Colonic mucosa (tissue), 4 donors: Measurements from ENCODE around the gene RNU7-1. TPM values are rescaled to one million over a fixed set of nuclear protein-coding genes. Genes with fewer than 3 reads are reported as not detected.

ENCODE experiments used
- DNase-seq: peaks from one replicate; pipeline ENCODE4 v3.0.0-alpha.2; 2020
- H3K27ac ChIP-seq: fragments of 200-600 bp; one replicate; pipeline ENCODE4 v1.8.0; 2021
- H3K27me3 ChIP-seq: fragments of 200-600 bp; one replicate; pipeline ENCODE4 v1.8.0; 2021
- H3K36me3 ChIP-seq: fragments of 200-600 bp; one replicate; pipeline ENCODE4 v1.8.0; 2021
- H3K4me1 ChIP-seq: fragments of 200-600 bp; one replicate; pipeline ENCODE4 v1.8.0; 2021; ENCODE audit warnings: mild to moderate bottlenecking
- H3K4me3 ChIP-seq: fragments of 200-600 bp; one replicate; pipeline ENCODE4 v1.8.0; 2021
- H3K9ac ChIP-seq, 2 donors: one replicate each; pipeline ENCODE4 v1.7.0; 2013; ENCODE audit warnings: control low read depth in 2 of 2, low read depth in 2 of 2, low read length in 2 of 2
- H3K9me3 ChIP-seq: fragments of 200-600 bp; one replicate; pipeline ENCODE4 v1.8.0; 2021
- intact Hi-C: fragments of 100-400 bp; cut with DNase I; formaldehyde crosslinking; loops from one replicate; pipeline ENCODE4 v1.14.1; 2022
- total RNA-seq, 2 donors: library from RNA; stranded (reverse); fragmentation: NEBNext Ultra II Directional in 1 of 2; extraction: Animal tissue kit (Norgen Biotek cat#: 25700) in 1 of 2; gene quantifications; one replicate each; pipeline ENCODE4 v1.2.1, GENCODE V29; 2021
- TF ChIP-seq, protein P1 (sequence below): fragments of 200-600 bp; IDR thresholded peaks from one replicate; pipeline ENCODE4 v1.8.0; 2022; ENCODE audit warnings: antibody characterized with exemption, mild to moderate bottlenecking
- donor health status: healthy.
- donor health status: DM: no; HTN: no; CAD: no.
- donor health status: DM: no; HTN: no; CAD: no.

RNU7-1 gene
- total RNA-seq, 2 donors from 2014 or later, result not detected

DNA sequence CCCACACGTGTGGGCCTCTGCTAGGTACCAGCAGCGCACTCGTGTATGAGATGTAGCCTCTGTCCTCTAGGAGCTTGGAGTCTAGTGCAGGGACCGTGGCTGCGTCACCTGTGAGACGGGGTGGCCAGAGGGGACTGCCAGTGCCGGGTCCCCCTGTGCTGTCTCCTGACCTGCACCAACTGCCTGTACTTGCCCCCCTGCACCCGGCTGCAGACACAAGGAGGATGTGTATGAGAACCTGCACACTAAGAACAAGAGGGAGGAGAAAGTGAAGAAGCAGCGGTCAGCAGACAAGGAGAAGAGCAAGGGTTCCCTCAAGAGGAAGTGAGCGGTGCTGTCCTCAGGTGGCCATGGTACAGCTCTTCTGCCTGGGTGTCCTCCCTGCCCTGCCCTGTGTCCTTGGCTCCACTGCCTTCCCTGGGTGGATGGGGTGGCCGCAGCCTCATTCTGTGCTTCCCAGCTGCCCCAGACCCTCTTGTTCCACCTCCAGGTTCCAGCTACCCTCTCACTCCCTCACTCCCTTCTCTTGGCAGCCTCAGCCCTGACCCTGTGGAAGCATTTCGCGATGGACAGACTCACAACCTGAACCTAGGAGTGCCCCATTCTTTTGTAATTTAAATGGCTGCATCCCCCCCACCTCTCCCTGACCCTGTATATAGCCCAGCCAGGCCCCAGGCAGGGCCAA is 17.1 kb downstream of the RNU7-1 start:
- Histone ChIP-seq H3K27ac (peak overlapping the region; percentile 95), H3K9ac (peak overlapping the region; percentile 58 to 98), H3K36me3 (no peaks in the 10 kb centered on the region), H3K4me1 (peaks cover 23% of the 10 kb centered on the region), H3K27me3 (no peaks in the 10 kb centered on the region), H3K4me3 (no peak overlapping the region), H3K9me3 (no peaks in the 10 kb centered on the region)
- TF ChIP-seq, protein P1, sequence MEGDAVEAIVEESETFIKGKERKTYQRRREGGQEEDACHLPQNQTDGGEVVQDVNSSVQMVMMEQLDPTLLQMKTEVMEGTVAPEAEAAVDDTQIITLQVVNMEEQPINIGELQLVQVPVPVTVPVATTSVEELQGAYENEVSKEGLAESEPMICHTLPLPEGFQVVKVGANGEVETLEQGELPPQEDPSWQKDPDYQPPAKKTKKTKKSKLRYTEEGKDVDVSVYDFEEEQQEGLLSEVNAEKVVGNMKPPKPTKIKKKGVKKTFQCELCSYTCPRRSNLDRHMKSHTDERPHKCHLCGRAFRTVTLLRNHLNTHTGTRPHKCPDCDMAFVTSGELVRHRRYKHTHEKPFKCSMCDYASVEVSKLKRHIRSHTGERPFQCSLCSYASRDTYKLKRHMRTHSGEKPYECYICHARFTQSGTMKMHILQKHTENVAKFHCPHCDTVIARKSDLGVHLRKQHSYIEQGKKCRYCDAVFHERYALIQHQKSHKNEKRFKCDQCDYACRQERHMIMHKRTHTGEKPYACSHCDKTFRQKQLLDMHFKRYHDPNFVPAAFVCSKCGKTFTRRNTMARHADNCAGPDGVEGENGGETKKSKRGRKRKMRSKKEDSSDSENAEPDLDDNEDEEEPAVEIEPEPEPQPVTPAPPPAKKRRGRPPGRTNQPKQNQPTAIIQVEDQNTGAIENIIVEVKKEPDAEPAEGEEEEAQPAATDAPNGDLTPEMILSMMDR, result no peak
- intact Hi-C loops, result no loop called here
- peak; percentile 45 for DNase-seq

DNA sequence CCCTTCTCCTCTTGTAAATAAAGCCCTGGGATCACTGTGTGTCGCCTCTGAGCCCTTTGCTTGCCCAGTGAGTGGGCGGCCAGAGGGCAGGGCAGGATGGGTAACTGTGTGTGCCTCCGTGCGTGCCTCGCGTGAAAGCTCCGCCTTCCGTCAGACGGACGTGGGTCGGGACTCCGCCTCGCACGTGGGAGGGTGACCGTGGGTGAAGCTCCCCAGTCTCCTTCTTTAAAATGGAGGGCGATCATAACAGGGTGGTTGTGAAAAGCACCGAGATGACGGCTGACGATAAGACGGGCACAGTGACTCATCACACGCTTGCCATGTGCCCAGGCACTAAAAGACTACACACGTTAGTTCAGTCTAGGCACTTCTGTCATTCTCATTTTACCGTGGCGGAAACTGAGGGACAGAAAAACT is 17.7 kb downstream of the RNU7-1 start:
- Histone ChIP-seq H3K4me3 (no peak overlapping the region), H3K36me3 (no peaks in the 10 kb centered on the region), H3K27me3 (no peaks in the 10 kb centered on the region), H3K9ac (peak overlapping the region; percentile 58 to 98), H3K9me3 (no peaks in the 10 kb centered on the region), H3K4me1 (peaks cover 26% of the 10 kb centered on the region), H3K27ac (peak overlapping the region; percentile 95)
- TF ChIP-seq, protein P1, result no peak
- intact Hi-C loops, result no loop called here
- peak; percentile 69 for DNase-seq

DNA sequence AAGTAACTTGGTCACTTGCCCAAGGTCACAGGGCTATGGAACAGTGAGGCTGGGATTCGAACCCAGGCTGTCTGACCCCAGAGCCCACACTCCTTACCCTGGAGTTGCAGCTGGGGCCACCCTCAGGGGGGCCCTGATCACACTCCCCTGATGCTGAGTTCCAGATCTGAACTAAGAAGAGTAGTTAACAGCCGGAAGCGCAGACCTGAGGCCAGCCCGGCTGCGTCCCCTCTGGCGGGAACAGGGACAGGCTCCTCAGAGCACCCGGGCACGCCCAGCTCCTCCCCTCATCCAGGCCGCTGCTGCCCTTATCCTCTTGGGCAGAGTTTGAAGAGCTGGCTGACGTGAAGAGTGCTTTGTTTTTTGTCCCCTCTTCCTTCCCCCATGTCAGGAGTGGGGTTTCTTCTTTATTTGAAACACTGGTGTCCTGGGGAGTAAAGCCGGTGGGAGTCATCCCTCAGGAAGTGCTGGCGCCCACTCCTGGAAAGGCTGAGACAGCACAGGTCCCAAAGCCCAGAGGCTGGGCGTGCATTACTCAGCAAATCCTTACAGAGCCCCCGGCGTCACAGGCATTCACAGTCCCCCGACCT is 18.2 kb downstream of the RNU7-1 start:
- H3K9me3 ChIP-seq, result no peaks in the 10 kb centered on the region
- peak overlapping the region; percentile 57 for H3K4me3 ChIP-seq
- peak overlapping the region; percentile 95 for H3K27ac ChIP-seq
- no peaks in the 10 kb centered on the region for H3K36me3 ChIP-seq
- H3K4me1 ChIP-seq, result peaks cover 26% of the 10 kb centered on the region
- DNase-seq, result peak; percentile 78
- H3K27me3 ChIP-seq, result no peaks in the 10 kb centered on the region
- TF ChIP-seq, protein P1, result peak; percentile 31
- peak overlapping the region; percentile 58 to 98 for H3K9ac ChIP-seq
- intact Hi-C loops, result no loop called here

DNA sequence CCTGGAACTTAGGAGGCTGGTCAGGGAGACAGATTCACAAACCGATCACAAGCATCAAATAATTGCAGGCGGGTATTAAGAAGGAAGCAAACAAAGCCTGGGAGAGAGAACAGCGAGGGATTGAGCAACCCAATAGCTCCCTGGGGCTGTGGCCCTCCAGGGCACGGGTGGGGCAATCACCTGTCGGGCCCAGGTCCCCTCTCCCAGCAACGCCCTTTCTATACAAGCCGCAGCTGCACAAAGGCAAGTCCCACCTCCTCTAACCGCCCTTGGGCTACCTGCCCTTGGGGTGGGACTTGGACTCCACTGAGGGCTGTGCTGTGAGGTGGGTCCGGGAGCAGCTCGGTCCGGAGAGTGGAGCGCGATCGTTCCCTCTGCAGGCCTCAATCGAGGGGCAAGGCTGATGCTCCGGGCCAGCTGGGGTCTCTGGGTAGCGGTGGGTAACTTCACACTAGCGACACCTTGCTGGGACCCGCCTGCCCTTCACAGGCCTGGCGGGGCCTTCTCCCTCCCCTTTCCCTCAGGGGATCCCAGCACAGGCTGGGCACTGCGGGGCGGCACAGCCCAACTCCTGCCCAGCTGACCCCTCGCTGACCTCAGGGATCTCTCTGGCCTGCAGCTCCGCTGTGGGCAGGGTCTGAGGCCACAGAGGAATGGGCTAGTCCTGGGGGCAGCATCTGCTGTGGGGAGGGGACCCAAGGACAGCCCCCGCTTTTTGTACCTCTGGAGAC is 18.8 kb downstream of the RNU7-1 start:
- Histone ChIP-seq H3K36me3 (peaks cover 3% of the 10 kb centered on the region), H3K9ac (peak overlapping the region; percentile 94 to 98), H3K27ac (peak overlapping the region; percentile 95), H3K27me3 (no peaks in the 10 kb centered on the region), H3K9me3 (no peaks in the 10 kb centered on the region), H3K4me1 (peaks cover 26% of the 10 kb centered on the region), H3K4me3 (peak overlapping the region; percentile 57)
- intact Hi-C loops, result no loop called here
- TF ChIP-seq, protein P1, result no peak
- peak; percentile 91 for DNase-seq

DNA sequence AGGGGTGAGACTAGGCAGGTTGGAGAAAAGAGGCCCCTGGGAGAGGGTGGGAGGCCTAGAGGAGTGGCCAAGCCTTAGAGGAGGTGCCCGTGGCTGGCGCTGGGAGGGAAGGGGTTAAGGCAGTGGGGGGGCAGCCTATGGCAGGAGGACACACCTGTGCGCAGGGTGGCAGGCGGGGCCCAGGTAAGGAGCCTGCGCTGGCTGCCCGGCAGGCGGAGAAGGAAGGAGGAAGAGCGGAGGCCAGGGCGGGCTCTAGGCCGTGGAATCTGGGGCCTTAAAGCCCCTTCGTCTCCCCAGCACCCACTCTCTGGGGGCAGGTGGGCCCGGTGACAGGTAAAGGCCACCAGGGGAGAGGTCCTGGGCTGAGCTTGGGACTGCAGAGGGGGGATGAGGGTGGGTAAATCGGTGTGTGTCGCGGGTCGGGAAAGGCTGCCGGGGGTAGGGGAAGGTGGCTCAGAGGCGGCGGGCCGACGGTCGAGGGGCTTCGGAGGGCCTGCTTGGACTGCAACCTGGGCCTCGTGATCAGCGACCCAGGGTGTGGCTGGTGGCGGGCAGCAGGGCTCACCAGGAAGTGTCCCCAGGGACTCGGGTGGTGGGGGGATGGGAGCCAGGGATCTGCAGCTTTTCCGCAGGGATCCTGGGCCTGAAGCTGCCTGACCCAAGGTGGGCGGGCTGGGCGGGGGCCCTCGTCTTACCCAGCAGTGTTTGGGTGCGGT is 19.6 kb downstream of the RNU7-1 start:
- H3K4me1 ChIP-seq, result peaks cover 26% of the 10 kb centered on the region
- intact Hi-C loops, result no loop called here

More for the DNA sequence above, 19.6 kb downstream of the RNU7-1 start:
- peak overlapping the region; percentile 94 to 98 for H3K9ac ChIP-seq
- DNase-seq, result peak; percentile 96
- no peaks in the 10 kb centered on the region for H3K9me3 ChIP-seq
- TF ChIP-seq, protein P1, result no peak
- H3K27ac ChIP-seq, result peak overlapping the region; percentile 95
- H3K27me3 ChIP-seq, result no peaks in the 10 kb centered on the region
- H3K36me3 ChIP-seq, result peaks cover 5% of the 10 kb centered on the region
- peak overlapping the region; percentile 57 for H3K4me3 ChIP-seq
